Measurements from ENCODE around the gene PEPD.

- TF ChIP-seq CTCF (IDR thresholded peaks at IDR 0.05; ENCODE audit: poor library complexity) (no peak), EZH2 (IDR thresholded peaks at IDR 0.05; ENCODE audit: borderline replicate concordance) (no peak)
Measured at GRCh38 chr19:33509774-33510173, 11.8 kb downstream of the PEPD start.

Measured in hepatocyte (in vitro differentiated cells).